SU-DHL-6 (cell line): ENCODE measurements around the gene HSD17B12.
"Not testable (repeated sequence)": the region's sequence is repeated elsewhere in the genome, so short reads cannot be mapped to it uniquely, and the experiment has no call there.

Source experiments
- CTCF ChIP-seq: fragments of 200-600 bp; sonication (generic); IDR thresholded peaks from one replicate; pipeline ENCODE4 v1.5.1; 2017; ENCODE audit warnings: antibody characterized with exemption, mild to moderate bottlenecking, low read length, moderate library complexity; ENCODE audit not compliant: insufficient read depth, poor library complexity, severe bottlenecking
- EZH2phosphoT487 ChIP-seq: fragments of 200-600 bp; sonication (generic), shearing (Covaris generic); conservative IDR thresholded peaks from 2 replicates; pipeline ENCODE4 v1.6.1; 2018; ENCODE audit warnings: mild to moderate bottlenecking, antibody characterized with exemption, low read length, moderate library complexity, mixed read lengths

- TF ChIP-seq CTCF, EZH2phosphoT487: not testable (repeated sequence)
Measured at GRCh38 chr11:43663018-43663417, 17.5 kb upstream of the HSD17B12 start.
